ENCODE results near the gene TOB2. TPM values are rescaled to one million over a fixed set of nuclear protein-coding genes. Genes with fewer than 3 reads are reported as not detected.
"Not testable (repeated sequence)": the region's sequence is repeated elsewhere in the genome, so short reads cannot be mapped to it uniquely, and the experiment has no call there.

Gene TOB2
- total RNA-seq, 1 donor from 2014 or later = 55.8 TPM

GRCh38 chr22:41446057-41446501 lies 522 bp downstream of the TOB2 start:
- intact Hi-C loops (cut with DNase I) = loop anchor here (1.0 to 5.0 kb wide), 2 partner anchors 36 to 42 kb away; no protein-coding TSS in a partner anchor
- Histone ChIP-seq H3K4me3 (peak overlapping the region; percentile 94 to 98), H3K9me3 (no peaks in the 10 kb centered on the region), H3K36me3 (peaks cover 10 to 12% of the 10 kb centered on the region in 2 donors), H3K4me1 (peaks cover 13 to 19% of the 10 kb centered on the region in 2 donors), H3K27me3 (no peaks in the 10 kb centered on the region), H3K27ac (peak overlapping the region; percentile 99 to 100)
- no peak for DNase-seq (ENCODE audit: low spot score in 2 of 2)
- TF ChIP-seq CTCF (IDR thresholded peaks at IDR 0.05) = no peak

- H3K4me1 ChIP-seq = peaks cover 13 to 19% of the 10 kb centered on the region in 2 donors
- H3K9me3 ChIP-seq = no peaks in the 10 kb centered on the region
- peak overlapping the region; percentile 99 to 100 for H3K27ac ChIP-seq
- no peaks in the 10 kb centered on the region for H3K27me3 ChIP-seq
- H3K36me3 ChIP-seq = peaks cover 15 to 16% of the 10 kb centered on the region in 2 donors
- peak overlapping the region; percentile 94 to 98 for H3K4me3 ChIP-seq
- no peak for TF ChIP-seq CTCF (IDR thresholded peaks at IDR 0.05)
- no peak for DNase-seq (ENCODE audit: low spot score in 2 of 2)
- intact Hi-C loops (cut with DNase I) = loop anchor here (1.0 to 5.0 kb wide), 3 partner anchors 37 to 71 kb away; no protein-coding TSS in a partner anchor
These were observed 1.2 kb downstream of the TOB2 start for GRCh38 chr22:41445129-41446056.

- intact Hi-C loops (cut with DNase I) = loop anchor here (1.0 to 5.0 kb wide), 3 partner anchors 26 to 72 kb away; no protein-coding TSS in a partner anchor
- Histone ChIP-seq H3K4me3 (peak overlapping the region; percentile 94 to 98), H3K9me3 (no peaks in the 10 kb centered on the region), H3K36me3 (peaks cover 19 to 20% of the 10 kb centered on the region in 2 donors), H3K27ac (peak overlapping the region; percentile 99 to 100), H3K4me1 (peaks cover 13 to 22% of the 10 kb centered on the region in 2 donors), H3K27me3 (no peaks in the 10 kb centered on the region)
- no peak for TF ChIP-seq CTCF (IDR thresholded peaks at IDR 0.05)
- peak; percentile 77 to 95 for DNase-seq (ENCODE audit: low spot score in 2 of 2)
These were observed 2.1 kb downstream of the TOB2 start for GRCh38 chr22:41444360-41445128.

- intact Hi-C loops (cut with DNase I) = no loop called here
- TF ChIP-seq CTCF (IDR thresholded peaks at IDR 0.05) = no peak
These were observed 4.3 kb downstream of the TOB2 start for GRCh38 chr22:41442240-41442792.

GRCh38 chr22:41440511-41440910 lies 6.1 kb downstream of the TOB2 start:
- H3K27ac ChIP-seq; intact Hi-C loops (cut with DNase I); H3K9me3 ChIP-seq; H3K27me3 ChIP-seq; DNase-seq (ENCODE audit: low spot score in 2 of 2); H3K4me3 ChIP-seq: not testable (repeated sequence)
- H3K4me1 ChIP-seq = peaks cover 15 to 29% of the 10 kb centered on the region in 2 donors
- peaks cover 40 to 48% of the 10 kb centered on the region in 2 donors for H3K36me3 ChIP-seq

More at GRCh38 chr22:41442240-41442792, 4.3 kb downstream of the TOB2 start:
- peaks cover 19 to 25% of the 10 kb centered on the region in 2 donors for H3K4me1 ChIP-seq
- no peak overlapping the region for H3K27ac ChIP-seq
- H3K4me3 ChIP-seq = peak overlapping the region in 1 of 2 donors; percentile 35
- peaks cover 23 to 30% of the 10 kb centered on the region in 2 donors for H3K36me3 ChIP-seq
- no peaks in the 10 kb centered on the region for H3K27me3 ChIP-seq
- DNase-seq (ENCODE audit: low spot score in 2 of 2) = no peak
- H3K9me3 ChIP-seq = no peaks in the 10 kb centered on the region
